H1 (cell line): ENCODE results near the gene INA. TPM values are rescaled to one million over a fixed set of nuclear protein-coding genes. Genes with fewer than 3 reads are reported as not detected.

Experiments used
- RAD21 ChIP-seq, 2 experiments: IDR thresholded peaks in 1 of 2; conservative IDR thresholded peaks in 1 of 2; 2 replicates each; pipeline ENCODE4 v1.6.1; 2011; ENCODE audit warnings: low read depth in 2 of 2, low read length in 2 of 2, improper control_type of control experiment in 1 of 2, inconsistent platforms in 1 of 2, mild to moderate bottlenecking in 1 of 2, moderate library complexity in 1 of 2
- polyA plus RNA-seq, 7 experiments: library from polyadenylated mRNA; depleted of rRNA in 3 of 7; stranded (reverse) in 5 of 7; unstranded in 2 of 7; fragments of >200 nt in 5 of 7; fragments of 200-250 nt in 2 of 7; gene quantifications; 1 replicate in 5 of 7; 2 replicates in 1 of 7; 4 replicates in 1 of 7; pipeline versions ENCODE4 v1.2.1 to v1.2.3, GENCODE V29; 2011 to 2013; ENCODE audit warnings: missing spikeins in 2 of 7, mixed read lengths in 2 of 7
- total RNA-seq: library from RNA; stranded (reverse); fragmentation: NEBNext Ultra II Directional; extraction: Animal tissue kit (Norgen Biotek cat#: 25700); gene quantifications from 2 replicates; pipeline ENCODE4 v1.2.1, GENCODE V29; 2021
- TF ChIP-seq, protein P1 (sequence below): IDR thresholded peaks from 2 replicates; pipeline ENCODE4 v1.6.1; 2012; ENCODE audit warnings: inconsistent platforms

INA gene
- total and polyA plus RNA-seq, 2 of the 8 experiments (the other 6 are each of a cell fraction or from before 2014, with no cell fraction given), result 17.1 to 18.1 TPM

DNA sequence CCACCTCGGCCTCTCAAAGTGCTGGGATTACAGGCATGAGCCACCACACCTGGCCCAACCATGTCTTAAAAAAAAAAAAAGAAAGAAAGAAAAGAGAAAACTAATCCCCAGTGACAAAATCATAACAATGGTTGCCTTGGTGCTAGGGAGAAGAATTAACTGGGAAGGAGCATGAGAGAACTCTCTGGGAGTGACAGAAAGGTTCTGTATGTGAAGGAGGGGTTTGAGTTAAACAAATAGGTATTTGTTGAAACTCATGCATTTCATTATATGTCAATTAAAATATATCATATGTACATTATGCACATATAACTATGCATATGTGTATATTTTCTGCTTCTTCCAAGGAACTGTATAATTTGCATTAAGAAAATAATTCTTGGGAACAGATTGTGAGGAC, 33.3 kb downstream of the INA start (continued):
- TF ChIP-seq RAD21 (IDR thresholded peaks at IDR 0.05 in 1 of 2, conservative IDR thresholded peaks at IDR 0.05 in 1 of 2; ENCODE audit: low read depth in 2 of 2, low read length in 2 of 2), result no peak
- TF ChIP-seq, protein P1, sequence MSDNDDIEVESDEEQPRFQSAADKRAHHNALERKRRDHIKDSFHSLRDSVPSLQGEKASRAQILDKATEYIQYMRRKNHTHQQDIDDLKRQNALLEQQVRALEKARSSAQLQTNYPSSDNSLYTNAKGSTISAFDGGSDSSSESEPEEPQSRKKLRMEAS, result no peak
